Medulla oblongata (tissue), 1 donor: ENCODE measurements around the gene RAB3IL1.
"Not testable (repeated sequence)": the region's sequence is repeated elsewhere in the genome, so short reads cannot be mapped to it uniquely, and the experiment has no call there.

Experiments
- DNase-seq: peaks from one replicate; pipeline ENCODE4 v3.0.0-alpha.2; 2015; ENCODE audit errors: extremely low spot score

The RAB3IL1 gene

DNA sequence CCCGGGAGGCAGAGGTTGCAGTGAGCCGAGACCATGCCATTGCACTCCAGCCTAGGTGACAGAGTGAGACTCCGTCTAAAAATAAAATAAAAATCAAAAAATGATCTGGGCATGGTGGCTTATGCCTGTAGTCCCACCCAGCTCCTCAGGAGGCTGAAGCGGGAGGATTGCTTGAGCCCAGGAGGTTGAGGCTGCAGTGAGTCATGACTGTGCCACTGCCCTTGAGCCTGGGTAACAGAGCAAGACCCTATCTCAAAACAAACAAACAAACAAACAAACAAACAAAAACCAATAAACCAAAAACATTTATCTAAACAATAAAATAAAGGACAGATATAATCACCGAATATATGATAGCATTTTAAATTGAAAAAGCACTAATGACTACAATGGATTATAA is 36.3 kb upstream of the RAB3IL1 start:
- not testable (repeated sequence) for DNase-seq

DNA sequence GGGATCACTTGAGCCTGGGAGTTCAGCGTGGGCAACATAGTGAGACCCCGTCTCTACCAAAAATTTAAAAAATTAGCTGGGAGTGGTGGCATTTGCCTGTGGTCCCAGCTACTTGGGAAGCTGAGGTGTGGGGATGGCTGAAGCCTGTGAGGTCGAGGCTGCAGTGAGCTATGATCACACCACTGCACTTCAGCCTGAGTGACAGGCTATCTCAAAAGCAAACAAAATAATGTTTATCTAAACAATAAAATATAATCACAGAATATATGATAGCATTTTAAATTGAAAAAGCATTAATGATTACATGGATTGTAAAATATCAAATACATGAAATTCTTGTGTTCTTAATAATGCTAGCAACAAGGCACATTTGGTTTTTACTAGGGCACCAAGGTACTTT is 35.5 kb upstream of the RAB3IL1 start:
- DNase-seq: no peak

DNA sequence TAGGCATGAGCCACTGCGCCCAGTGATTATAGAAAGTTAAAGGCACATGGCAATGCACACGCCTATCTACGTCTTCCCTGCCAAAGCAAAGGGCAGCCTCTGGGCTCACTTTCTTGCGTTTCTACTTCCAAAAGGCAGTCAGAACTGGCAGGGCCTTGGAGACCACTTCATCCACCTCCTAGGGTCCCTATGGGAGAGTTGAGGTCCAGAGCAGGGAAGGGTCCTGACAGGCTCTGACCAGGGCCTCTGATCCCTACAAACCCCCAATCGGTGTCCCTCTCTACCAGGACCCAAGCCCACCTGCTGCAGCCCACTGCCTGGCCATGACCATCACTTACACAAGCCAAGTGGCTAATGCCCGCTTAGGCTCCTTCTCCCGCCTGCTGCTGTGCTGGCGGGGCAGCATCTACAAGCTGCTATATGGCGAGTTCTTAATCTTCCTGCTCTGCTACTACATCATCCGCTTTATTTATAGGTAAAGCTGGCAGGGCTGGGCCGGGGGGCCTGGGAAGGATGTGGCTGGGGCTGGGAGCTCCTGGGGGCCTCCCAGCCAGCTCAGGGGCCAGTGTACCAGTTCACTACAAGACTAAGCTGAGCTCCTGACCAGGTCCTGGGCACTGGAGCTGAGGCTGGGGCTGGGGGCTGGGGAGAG is 34.2 kb upstream of the RAB3IL1 start:
- no peak for DNase-seq

DNA sequence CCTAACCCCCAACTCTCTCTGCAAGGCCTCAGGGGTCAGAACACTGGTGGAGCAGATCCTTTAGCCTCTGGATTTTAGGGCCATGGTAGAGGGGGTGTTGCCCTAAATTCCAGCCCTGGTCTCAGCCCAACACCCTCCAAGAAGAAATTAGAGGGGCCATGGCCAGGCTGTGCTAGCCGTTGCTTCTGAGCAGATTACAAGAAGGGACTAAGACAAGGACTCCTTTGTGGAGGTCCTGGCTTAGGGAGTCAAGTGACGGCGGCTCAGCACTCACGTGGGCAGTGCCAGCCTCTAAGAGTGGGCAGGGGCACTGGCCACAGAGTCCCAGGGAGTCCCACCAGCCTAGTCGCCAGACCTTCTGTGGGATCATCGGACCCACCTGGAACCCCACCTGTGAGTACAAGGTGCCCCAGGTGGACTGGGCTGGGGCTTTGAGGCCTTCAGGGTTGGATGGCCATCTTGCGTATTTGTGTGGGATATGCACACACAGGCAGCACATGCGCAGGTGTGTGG is 32.7 kb upstream of the RAB3IL1 start, which contains the start of gene BEST1:
Gene BEST1 (plus strand): TSS at position 317 of the 513 bp plus-strand sequence. CDS start 1,456 bp downstream, outside the sequence.
- peak; percentile 88 for DNase-seq

DNA sequence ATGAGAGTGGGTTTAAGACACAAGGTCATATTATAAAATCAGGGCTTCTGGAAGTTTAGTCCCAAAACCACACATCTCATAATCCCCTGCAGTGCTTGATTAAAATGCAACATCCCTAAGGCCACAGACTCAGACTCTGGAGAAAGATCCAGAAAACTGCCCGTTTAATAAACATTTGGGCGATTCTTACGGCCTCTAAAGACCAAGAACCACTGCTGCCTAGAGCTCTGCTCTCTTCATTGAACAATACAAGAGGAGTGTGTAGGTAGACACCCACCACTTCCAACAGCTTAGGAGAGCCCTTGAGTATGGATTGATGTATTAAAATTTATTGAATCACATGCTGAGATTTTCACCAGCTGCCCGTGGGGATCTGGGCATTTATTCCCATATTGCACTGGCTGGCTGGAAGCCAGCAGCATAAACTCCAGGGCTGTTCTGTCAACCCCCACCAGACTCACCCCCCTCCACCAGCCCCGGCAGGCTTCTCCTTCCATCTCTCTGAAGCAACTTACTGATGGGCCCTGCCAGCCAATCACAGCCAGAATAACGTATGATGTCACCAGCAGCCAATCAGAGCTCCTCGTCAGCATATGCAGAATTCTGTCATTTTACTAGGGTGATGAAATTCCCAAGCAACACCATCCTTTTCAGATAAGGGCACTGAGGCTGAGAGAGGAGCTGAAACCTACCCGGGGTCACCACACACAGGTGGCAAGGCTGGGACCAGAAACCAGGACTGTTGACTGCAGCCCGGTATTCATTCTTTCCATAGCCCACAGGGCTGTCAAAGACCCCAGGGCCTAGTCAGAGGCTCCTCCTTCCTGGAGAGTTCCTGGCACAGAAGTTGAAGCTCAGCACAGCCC is 32.0 kb upstream of the RAB3IL1 start:
- peak; percentile 97 for DNase-seq

DNA sequence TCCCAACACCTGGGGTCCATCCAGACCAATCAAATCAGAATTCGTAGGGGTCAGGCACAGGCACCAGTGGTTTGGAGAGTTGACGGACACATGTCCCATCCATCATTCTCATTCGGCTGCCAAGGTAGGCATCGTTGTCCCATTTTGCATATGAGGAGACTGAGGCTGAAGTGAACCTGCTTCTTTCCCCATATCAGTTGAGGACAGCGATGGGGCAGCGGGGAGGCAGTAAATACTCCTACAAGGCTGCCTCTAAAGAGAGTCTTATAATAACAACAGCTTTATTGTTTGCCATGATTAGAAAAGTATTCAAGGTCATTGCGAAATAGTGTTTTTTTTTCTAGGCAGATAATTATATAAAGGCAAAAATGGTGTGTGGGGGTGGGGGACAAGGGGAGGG is 31.1 kb upstream of the RAB3IL1 start:
- DNase-seq: no peak

DNA sequence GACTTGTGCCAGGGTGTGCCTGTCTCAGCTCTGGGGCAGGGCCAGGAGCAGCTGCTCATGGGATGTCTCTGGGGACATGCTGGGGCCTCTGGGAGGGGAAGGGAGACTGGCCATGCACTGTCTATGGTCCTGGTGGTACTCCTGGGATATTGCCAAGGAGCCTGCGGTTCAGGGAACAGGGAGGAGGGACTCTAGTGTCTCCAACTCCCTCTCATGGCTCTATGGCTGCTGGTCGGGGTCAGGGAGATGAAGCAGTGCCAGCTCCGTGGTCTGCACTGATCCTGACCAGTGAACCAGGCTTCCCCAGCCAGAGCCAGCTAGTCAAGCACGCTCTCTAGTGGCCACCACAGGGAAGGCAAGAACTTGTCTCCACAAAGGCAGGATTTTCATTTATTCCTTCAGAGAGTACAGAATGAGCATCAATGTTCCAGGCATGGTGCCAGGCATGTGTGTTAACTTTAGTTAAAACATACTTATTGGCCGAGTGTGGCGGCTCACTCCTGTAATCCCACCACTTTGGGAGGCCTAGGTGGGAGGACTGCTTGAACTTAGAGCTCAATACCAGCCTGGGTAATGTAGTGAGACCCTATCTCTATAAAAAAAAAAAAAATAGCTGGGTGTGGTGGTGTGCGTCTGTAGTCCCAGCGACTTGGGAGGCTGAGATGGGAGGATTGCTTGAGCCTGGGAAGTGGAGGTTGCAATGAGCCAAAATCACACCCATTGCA is 30.3 kb upstream of the RAB3IL1 start:
- DNase-seq: peak; percentile 94

DNA sequence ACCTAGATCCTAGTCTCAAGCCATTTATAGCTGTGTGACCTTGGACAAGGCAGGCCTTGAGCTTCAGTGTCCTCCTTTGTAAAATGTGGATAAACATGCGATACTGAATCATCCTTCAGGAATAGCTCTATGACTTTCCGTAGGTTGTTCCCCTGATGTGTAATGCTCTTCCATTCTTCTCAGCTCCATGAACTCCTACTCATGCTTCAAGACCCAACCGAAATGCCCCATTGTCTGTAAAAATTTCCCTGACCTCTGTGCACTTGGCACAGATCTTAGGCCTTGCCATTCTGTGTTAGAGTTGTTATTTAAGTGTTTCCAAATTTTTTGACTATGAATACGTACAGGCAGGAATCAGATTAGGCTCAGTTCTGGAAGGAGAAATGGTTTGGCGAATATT is 29.5 kb upstream of the RAB3IL1 start:
- no peak for DNase-seq

DNA sequence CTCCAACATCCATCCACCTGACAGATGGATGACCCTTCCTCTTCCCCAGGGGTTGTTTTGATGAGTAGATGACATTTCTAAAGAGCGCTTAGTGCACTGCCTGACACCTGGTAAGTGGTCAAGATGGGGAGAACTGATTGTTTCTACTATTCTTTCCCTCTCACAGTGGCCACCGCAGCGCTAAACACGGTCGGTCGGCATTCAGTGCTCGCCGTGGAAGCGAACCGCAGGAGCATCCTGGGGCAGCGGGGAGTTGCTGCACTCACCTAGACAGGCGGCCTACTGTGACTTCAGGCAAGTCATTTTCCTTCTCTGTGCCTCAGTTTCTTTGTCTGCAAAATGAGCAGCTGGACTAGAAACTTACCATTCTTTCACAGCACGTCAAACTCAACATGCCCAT is 27.8 kb upstream of the RAB3IL1 start:
- DNase-seq: no peak

DNA sequence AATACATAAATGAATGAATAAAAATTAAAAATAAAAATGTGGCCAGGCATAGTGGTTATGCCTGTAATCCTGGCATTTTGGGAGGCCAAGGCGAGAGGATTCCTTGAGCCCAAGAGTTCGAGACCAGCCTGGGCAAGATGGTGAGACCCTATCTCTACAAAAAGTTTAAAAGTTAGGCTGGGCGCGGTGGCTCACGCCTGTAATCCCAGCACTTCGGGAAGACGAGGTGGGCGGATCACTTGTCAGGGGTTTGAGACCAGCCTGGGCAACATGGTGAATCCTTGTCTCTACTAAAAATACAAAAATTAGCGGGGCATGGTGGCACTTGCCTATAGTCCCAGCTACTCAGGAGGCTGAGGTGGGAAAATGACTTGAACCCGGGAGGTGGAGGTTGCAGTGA is 23.1 kb upstream of the RAB3IL1 start:
- no peak for DNase-seq

DNA sequence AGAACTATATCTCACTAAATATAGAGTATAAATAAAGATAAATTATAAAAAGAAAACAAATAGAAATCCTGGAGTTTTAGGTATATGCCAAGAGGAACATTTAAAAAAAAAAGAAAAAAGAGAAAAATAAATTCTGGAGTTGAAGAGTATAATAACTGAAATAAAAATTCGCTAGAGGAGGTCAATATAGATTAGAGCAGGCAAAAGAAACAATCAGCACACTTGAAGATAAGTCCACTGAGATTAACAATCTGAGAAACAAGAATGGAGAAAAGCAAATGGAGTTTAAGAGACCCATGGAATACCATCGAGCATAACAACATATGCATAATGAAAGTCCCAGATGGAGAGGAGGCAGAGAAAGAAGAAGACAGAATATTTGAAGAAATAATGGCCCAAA is 18.5 kb upstream of the RAB3IL1 start:
- no peak for DNase-seq

DNA sequence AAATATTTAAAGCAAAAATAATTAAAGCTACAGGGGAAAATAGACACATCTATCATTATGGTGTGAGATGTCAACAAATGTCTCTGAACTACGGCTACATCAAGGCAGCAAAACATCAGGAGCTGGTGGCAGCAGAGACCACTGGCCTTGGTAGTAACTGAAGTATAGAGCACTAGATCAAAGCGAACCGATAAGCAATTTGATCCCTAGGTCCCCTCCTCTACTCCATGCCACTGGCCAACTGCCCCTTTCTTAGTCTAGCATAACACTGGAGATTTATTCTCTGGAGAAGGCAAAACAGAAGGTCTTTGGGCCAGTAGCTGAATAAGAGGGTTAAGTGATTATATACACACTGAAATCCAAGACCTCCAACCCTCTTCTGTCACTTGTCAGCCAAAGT is 13.6 kb upstream of the RAB3IL1 start:
- DNase-seq: no peak

DNA sequence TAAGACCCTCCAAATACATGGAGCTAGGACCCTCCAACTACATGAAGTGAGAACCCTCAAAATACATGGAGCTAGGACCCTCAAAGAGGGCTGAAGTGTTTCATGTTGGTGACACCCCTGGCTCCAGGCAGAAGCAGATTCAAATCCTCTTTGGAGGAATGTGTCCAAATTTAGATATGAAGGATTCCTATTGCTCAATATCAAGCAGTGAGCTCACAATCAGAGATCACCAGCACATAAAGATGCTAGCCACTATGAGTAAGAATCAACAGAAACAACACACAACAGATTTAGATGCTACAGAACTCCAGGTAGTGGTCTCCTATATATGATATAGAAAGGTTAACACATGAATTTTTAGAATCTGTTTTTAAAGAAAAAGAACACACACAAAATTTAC is 11.2 kb upstream of the RAB3IL1 start:
- no peak for DNase-seq

DNA sequence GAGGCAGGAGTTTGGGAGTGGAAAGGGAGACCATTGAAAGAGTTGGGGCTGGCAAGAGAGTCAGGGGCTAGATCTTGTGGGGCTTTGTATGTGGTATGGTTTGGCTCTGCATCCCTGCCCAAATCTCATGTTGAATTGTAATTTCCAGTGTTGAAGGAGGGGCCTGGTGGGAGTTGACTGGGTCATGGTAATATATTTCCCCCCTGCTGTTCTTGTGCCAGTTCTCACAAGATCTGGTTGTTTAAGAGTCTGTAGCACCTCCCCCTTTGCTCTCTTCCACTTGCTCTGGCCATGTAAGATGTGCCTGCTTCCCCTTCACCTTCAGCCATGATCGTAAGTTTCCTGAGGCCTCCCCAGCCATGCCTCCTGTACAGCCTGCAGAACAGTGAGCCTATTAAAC is 10.1 kb upstream of the RAB3IL1 start:
- DNase-seq: no peak

DNA sequence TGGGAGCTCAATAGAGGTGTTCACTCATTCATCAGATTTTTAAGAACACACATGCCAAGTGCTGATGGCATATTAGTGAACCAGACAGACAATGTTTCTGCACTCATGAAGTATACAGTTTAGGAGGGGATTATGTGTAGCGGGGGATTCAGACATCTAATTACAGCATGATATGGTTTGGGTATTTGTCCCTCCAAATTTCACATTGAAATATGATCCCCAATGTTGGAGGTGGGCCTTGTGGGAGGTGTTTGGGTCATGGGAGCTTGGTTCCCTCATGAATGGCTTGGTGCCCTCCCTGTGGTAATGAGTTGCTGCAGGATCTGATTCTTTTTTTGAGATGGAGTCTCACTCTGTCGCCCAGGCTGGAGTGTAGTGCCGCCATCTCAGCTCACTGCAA is 8.9 kb upstream of the RAB3IL1 start:
- DNase-seq: no peak

DNA sequence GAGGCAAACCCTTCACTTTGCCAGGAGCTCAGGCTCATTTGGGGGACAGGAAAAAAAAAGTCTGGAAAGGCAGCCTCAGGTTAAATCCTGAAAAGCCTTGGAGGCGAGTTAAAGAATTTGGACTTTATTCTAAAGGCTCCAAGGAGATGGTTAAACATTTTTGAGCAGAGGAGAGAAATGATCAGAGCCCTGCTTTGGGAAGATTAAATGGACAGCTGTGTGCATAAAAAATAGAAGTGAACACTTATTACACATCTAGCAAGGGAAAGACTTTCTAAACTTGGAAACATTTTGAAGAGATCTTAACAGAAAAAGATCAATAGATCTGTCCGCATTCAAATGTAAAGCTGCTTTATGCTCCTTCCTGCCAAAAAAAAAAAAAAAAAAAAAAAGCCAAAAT is 8.4 kb upstream of the RAB3IL1 start:
- DNase-seq: no peak

DNA sequence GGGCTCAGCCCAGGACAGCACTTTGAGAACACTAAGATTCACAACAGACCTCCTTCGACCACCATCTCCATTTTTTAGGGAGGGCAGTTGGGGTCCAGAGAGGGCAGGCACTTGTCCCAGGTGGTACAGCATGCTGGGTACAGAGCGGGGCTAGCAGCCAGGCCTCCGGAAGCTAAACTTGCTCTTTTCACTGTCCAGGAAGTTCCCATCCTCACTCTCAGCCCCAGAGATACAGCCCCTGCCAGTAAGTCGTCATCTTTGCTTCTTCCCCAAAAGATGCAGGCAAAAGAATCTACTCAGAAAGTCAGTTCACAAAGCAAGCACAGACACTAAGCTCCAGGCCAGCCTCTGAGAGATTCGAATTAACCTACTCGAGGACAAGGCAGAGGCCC is 6.7 kb upstream of the RAB3IL1 start:
- DNase-seq: no peak

DNA sequence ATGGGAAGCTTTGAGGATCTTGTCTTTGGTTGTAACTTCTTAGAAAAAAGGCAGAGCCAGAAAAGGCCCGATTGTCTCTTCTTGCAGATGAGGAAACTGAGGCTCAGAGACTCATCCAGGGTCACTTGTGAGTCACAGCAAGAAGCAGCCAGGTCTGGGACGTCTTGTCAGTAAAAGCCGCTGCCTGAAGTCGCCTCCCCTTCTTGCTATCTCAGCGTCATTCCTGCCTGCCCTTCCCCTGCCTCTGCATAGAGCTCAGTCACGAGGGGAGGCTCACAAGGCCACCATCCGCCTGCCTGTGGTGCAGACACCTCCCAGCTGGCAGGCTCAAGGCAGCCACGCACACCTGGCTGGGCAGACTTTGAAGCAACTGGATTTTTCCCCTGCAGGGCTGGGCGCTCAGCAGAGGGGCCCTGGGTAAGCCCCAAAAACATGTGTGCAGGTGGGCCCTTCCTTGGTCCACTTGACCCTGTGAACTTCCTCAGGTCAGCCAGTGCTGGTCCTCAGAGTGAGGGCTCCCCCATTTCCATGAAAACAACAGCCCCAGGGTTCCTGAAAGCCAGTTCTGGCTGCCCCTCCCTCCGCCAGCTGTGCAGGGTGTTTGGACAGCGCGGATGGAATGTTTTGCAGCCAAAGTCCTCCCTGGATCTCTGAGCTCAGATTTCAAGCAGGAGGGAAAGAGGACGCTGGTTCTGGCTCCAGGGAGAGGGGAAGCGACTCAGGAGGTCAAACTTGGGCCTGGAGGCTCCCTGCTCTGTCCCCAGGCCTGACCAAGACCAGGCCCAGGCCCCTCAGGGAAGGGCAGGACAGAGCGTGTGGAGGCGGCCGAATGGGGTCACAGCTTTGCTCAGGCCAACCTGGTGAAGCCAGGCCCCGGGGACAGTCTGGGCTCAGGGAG is 6.0 kb upstream of the RAB3IL1 start:
- DNase-seq: no peak

DNA sequence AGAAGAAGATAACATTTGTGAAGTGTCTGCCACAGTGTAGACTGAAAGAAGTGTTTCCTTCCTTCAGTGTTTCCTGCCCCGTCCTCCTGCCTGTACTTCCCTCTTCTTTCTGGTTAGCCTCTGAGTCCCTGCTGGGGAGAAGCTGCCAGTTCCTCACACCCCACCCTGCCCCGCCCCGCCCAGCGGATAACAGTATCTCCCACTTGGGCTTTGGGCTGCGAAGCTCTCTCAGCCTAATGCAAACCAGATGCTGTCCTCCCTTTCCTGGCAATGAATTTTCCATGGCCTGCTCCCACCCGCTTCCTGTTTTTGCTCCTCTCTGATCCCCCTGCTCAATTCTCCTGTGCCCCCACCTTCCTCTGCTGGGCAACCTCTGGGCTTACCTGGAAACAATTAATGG is 5.2 kb upstream of the RAB3IL1 start:
- DNase-seq: no peak

DNA sequence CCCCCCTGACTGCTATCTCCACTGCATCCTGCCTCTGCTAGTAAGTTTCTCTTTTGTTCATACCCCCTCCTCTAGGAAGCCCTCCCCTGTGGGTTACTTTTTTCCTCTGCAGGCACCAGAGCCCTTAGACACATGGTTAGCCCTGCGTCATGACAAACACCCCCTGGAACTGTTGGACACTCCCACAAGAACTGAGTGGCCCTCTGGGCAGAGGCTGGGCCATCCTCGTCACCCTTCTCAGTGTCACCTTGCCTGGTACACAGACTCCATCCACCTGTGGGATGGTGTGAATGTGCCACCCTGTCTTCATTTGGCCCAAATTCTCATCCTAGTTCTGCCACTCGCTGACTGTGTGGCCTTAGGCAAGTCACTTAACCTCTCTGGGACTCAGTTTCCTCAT is 4.1 kb upstream of the RAB3IL1 start:
- DNase-seq: no peak
